ENCODE results near the gene SAMD11.
"Not testable (repeated sequence)": the region's sequence is repeated elsewhere in the genome, so short reads cannot be mapped to it uniquely, and the experiment has no call there.

SAMD11 gene

GRCh38 chr1:934991-935750, 11.4 kb downstream of the SAMD11 start:
- peak; percentile 44 for DNase-seq

DNA sequence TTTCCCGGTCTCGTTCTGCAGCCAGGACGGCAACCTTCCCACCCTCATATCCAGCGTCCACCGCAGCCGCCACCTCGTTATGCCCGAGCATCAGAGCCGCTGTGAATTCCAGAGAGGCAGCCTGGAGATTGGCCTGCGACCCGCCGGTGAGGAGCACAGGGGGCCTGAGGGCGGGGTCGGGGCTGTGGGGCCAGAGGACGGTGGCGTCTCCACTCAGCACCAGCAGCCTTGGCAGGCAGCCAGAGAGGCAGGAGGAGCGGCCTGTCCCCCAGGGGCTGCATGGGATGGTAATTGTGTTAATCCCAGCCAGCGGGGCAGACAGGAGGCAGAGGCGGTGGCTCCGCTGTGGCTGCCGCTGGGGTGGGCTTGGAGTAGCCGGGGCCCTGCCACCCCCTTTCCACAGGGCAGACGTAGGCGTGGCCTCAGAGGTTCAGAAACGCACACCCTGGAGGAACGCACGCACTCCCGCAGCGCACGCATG, 12.1 kb downstream of the SAMD11 start:
- DNase-seq, result peak; percentile 94

DNA sequence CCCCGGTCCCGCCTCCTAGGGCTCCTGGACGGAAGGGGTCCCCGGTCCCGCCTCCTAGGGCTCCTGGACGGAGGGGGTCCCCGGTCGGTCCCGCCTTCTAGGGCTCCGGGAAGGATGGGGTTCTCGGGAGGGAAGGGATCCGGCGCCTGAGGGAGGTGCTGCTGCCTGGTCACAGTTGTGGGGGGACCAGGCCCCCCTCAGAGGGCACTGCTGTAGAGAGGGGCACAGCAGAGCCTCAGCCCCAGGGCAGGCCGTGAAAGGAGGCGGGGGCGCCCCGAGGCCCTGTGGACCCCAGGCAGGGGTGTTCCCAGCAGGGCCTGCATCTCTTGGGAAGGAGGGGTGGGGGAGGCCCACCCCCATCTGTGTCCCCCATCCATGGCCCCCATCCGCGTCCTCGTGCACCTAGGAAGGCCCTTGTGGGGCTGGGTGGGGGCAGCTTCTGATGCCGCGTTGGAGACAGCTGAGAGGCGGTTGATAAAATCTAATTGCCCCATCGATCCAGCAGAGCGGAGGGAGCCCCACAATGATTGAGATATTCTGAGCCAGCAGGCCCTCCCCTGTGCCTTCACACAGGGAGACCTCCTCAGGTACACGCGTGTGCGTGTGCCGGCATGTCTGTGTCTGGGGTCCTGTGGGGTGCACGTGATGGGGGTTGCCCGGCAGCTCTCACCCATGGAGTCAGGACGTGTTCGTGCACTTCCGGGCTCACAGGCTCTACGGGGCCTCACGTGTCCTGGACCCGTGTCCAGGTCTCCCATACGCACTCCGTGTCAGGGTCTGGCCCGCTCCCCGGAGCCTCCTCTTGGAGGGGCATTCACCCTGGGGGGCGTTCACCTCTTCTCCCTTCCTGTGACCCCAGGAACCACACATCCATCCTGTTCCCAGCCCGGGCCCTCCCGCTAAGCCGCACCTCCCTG, 12.9 kb downstream of the SAMD11 start:
- DNase-seq, result no peak

DNA sequence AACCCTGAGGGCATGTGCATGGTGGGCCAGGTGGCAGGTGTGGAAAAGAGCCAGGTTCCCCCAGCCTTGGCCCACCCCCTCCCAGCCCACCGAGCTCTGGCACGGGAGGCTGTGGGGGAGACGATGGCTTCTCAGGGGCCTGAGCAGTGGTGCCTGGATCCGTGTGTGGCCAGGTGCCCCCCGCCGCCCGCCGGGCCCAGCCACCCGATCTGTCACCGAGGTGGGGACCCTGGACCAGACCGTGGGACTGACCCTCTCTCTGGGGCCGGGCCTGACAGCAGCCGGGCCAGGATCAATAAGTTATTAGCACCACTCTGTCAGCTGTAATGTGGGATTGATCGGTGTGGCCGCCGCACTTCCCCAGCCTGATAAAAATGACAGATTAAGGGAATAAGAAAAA, 13.8 kb downstream of the SAMD11 start:
- no peak for DNase-seq

DNA sequence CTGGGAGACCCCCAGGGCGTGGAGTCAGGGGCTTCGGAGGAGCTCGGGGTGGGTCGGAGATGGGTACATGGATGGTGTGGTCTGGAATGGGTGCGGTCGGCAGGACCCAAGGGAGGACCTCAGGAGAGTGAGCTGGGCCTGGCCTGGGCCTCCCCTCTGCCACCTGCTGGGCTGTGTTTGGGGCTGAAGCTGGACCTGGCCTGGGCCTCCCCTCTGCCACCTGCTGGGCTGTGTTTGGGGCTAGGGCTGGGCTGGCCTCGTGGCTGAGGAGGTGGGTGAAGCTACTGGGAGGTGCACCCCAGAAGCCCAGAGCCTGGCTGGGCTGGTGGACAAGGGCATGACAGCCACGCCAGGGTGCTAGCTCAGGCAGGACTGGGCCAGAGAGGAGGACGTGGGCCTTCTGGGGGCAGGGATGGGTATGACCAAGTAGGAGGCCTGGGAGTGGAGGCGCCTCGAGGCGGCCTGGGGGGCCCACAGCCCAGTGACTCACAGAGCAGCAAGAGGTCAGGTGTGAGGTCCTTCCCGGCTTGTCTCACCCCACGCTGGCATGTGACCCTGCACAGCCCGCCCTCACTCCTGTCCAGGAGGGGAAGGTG, 14.5 kb downstream of the SAMD11 start:
- DNase-seq, result no peak

DNA sequence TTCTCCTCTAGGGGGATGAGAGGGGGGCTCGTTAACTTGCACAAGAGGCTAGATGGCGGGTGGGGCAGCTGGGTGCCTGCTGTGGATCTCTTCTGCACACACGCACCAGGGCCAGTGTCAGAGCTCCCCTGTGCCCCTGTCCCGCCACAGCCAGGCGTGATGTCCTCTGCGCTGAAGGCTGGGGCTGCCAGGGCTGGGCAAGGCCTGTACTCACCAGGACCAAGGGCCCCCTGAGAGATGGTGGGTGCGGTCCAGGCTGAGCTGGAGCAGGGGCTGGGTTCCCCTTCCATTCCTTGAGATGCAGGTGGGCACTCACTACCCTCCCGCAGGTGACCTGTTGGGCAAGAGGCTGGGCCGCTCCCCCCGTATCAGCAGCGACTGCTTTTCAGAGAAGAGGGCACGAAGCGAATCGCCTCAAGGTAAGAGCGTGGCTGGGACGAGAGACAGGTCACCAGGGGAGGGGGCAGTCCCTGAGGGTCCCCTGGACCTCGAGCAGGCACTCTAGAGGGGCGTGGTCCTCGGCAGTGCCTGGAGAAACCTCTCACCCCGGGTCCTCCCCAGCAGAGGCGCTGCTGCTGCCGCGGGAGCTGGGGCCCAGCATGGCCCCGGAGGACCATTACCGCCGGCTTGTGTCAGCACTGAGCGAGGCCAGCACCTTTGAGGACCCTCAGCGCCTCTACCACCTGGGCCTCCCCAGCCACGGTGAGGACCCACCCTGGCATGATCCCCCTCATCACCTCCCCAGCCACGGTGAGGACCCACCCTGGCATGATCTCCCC, 15.2 kb downstream of the SAMD11 start:
- peak; percentile 36 for DNase-seq

DNA sequence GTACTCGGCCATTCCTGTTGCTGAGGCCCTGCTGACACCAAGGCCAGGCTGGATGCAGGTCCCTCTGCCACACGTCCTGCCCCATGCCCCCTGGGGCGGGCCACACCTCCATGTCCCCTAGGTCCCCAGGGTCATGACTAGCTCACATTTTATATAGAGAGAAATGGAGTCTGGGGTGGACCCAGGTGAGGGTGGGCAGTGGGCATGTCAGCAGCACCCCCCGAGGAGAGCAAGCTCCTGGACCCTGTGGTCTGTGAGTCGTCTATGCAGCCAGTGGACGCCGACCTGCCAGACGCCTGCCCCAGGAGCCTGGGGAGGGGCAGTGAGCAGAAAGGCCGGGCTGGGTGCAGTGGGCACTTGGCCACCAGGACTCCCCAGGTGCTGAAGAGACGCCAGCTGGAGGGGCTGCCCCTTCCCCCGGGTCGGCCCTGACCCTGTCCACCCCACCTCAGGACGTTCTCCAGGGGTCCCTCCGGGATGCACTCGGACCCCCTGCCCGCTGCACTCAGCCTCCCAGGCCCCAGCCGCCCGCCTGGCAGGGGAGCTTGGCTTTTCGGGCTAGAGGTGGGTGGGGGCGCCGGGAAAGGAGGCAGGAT, 15.9 kb downstream of the SAMD11 start:
- DNase-seq, result no peak

GRCh38 chr1:940107-941014, 16.6 kb downstream of the SAMD11 start:
- DNase-seq, result peak; percentile 91

DNA sequence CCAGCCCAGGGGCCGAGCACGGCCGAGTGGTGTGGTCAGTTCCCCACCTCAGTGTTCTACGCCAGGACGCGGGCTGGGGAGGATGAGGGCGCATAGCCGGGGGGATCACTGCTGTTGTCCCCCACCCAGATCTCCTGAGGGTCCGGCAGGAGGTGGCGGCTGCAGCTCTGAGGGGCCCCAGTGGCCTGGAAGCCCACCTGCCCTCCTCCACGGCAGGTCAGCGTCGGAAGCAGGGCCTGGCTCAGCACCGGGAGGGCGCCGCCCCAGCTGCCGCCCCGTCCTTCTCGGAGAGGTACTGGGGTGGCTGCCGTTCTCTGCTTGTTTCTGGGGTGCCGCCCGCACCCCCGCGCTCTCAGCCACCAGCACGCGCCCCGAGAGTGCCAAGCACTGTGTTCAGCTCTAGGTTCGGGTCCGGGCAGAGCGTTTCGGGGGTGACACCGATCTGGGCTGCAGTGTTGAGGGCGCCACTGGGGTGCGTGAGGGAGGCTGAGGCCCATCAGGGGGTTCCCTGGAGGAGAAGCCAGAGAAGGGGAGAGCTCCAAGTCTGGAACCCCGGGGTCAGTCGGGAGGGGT, 17.4 kb downstream of the SAMD11 start:
- peak; percentile 59 for DNase-seq

DNA sequence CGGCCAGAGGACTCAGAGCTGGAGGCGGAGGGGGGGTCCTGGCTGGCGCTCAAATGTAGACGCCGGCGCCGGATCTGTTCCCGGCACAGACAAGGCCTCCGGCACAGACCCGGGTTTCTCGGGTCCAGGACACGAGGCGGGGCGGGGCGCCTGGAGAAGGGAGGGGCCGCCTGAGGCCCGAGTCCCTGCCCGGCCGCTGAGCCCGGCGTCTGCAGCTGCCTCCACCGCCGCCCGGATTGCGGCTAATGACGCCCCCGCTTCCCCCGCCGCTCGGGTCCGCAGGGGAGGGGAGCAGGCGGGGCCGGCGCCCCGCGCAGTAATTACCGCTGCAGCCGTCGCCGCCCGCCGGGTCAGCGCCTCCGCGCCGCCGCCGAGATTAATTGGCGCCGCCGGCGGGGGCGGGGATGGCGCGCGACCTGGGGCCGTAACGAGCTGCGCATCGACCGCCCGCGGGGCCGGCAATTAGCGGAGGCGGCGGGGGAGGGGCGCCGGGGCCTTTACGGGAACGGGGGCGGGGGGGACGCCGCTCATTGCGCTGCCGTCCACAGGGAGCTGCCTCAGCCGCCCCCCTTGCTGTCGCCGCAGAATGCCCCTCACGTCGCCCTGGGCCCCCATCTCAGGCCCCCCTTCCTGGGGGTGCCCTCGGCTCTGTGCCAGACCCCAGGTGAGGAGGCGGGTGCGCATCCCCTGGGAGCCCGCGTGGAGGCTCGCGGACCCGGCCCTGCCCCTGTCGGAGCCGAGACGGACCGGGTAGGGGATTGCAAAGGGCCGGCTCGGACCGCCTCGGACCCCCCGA, 18.1 kb downstream of the SAMD11 start:
- DNase-seq, result peak; percentile 95

- peak; percentile 81 for DNase-seq
These were observed 18.7 kb downstream of the SAMD11 start for GRCh38 chr1:942411-942821.

DNA sequence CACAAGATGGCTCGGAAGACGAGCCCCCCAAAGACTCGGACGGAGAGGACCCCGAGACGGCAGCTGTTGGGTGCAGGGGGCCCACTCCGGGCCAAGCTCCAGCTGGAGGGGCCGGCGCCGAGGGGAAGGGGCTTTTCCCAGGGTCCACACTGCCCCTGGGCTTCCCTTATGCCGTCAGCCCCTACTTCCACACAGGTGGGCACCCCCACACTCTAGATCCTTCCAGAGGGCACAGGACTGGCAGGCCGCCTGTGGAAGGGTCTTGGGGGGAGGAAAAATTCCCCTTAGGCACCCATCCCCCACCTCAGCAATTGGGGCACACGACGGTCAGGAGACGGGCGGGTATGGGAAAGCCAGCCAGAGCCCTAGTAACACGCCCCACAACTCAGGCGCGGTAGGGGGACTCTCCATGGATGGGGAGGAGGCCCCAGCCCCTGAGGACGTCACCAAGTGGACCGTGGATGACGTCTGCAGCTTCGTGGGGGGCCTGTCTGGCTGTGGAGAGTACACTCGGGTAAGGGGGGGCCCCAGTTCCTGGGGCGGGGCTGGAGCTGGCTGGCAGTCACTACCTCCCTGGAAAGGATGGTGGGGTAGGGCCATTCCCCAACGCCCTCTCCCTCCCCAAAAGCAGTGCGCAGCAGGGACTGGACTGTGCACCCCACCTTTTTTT, 19.3 kb downstream of the SAMD11 start:
- peak; percentile 66 for DNase-seq

- DNase-seq, result no peak
These were observed 20.0 kb downstream of the SAMD11 start for GRCh38 chr1:943545-944340.

- peak; percentile 72 for DNase-seq
These were observed 20.9 kb downstream of the SAMD11 start for GRCh38 chr1:944341-945325.

DNA sequence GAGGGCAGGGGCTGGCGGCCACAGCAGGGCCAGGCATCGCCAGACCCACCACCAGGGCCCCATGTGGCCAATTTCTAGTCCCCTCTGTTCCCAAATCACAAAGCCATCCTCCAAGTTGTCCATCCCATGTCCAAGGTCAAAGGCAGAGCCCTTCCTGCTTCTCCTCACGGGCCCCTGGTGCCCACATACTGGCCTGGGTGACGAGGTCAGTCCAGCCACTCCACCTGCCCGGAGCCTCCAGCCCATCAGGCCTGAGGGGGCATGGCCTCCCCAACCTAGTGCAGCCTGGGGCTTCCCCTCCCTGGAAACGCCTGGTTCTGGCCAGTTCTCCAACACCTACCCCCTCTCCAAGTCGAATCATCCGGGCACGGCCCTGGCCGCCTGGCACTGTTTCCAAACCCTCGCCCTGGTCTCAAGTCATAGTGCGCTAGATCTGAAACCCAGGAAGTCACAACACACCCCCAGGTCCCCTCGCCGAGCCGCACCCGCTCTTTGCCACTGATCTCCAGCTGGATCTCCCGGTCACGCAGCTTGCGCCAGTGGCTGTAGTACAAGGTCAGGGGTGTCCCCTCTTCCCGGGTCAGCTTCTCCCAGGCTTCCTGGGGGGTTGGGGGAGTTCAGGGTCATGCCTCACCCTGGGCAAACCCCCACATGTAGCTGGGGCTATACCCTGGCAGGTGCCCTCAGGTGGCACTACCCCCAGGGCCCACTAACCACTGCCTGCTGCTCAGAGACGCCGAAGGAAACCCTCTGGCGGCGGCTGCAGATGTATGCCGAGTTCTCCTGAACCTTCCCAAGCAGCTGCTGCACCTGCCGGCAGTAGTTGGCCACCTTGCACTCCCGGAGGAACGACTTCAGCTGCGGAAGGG, 22.2 kb downstream of the SAMD11 start:
- DNase-seq, result no peak

- DNase-seq, result not testable (repeated sequence)
These were observed 23.1 kb downstream of the SAMD11 start for GRCh38 chr1:946811-947210.

Measured in NCI-H69 (cell line).